ENCODE results near the gene NR5A2.

DNA sequence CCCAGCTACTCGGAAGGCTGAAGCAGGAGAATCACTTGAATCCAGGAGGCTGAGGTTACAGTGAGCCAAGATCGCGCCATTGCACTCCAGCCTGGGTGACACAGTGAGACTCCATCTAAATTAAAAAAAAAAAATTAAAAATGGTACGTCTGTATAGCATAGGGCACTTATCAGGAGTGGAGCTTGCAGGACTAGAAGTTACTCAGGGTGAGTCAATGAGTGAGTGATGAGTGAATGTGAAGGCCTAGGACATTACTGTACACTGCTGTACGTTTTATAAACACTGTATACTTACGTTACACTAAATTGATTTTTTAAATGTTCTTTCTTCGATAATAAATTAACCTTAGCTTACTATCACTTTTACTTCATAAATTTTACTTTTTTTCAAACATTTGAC lies 183.6 kb downstream of the NR5A2 start:
- no peak for TF ChIP-seq POLR2AphosphoS5 (IDR thresholded peaks at IDR 0.05)
- TF ChIP-seq, protein P1, sequence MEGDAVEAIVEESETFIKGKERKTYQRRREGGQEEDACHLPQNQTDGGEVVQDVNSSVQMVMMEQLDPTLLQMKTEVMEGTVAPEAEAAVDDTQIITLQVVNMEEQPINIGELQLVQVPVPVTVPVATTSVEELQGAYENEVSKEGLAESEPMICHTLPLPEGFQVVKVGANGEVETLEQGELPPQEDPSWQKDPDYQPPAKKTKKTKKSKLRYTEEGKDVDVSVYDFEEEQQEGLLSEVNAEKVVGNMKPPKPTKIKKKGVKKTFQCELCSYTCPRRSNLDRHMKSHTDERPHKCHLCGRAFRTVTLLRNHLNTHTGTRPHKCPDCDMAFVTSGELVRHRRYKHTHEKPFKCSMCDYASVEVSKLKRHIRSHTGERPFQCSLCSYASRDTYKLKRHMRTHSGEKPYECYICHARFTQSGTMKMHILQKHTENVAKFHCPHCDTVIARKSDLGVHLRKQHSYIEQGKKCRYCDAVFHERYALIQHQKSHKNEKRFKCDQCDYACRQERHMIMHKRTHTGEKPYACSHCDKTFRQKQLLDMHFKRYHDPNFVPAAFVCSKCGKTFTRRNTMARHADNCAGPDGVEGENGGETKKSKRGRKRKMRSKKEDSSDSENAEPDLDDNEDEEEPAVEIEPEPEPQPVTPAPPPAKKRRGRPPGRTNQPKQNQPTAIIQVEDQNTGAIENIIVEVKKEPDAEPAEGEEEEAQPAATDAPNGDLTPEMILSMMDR (IDR thresholded peaks at IDR 0.05), result no peak
- TF ChIP-seq POLR2A (IDR thresholded peaks at IDR 0.05), result no peak
